Measurements from ENCODE around the gene SORCS1. TPM values are rescaled to one million over a fixed set of nuclear protein-coding genes. Genes with fewer than 3 reads are reported as not detected.

Gene SORCS1
- total and polyA plus RNA-seq, 2 of the 8 experiments (the other 6 are each of a cell fraction or from before 2014, with no cell fraction given): 4.1 to 4.6 TPM

- Histone ChIP-seq H2BK120ac (replicated peaks; ENCODE audit: low read depth, low read length) (no peak overlapping the region), H3K79me2 (ENCODE audit: control insufficient read depth in 1 of 2, insufficient read depth in 2 of 2, low read length in 2 of 2) (no peaks in the 10 kb centered on the region), H3K36me3 (ENCODE audit: control insufficient read depth in 2 of 4, insufficient read depth in 4 of 4, low read length in 3 of 4) (no peaks in the 10 kb centered on the region), H3K27me3 (replicated peaks in 1 of 4; ENCODE audit: control insufficient read depth in 3 of 4, extremely low read depth in 1 of 4, insufficient read depth in 3 of 4, low read length in 3 of 4) (no peaks in the 10 kb centered on the region), H3K18ac (ENCODE audit: extremely low read depth, low read length) (no peak overlapping the region), H3K27ac (ENCODE audit: low read depth, low read length) (no peak overlapping the region), H2BK12ac (ENCODE audit: low read depth, low read length) (peak overlapping the region; percentile 78; the same call in 1 of the 2 replicates), H2AFZ (ENCODE audit: low read length) (no peak overlapping the region), H2BK5ac (ENCODE audit: low read depth, low read length) (peak overlapping the region; percentile 31; the same call in 1 of the 2 replicates), H3K14ac (ENCODE audit: insufficient read length) (no peak overlapping the region), H3K56ac (replicated peaks; ENCODE audit: insufficient read length, low read depth, low read length) (no peak overlapping the region), H4K20me1 (replicated peaks in 1 of 2; ENCODE audit: control insufficient read depth in 1 of 2, insufficient read depth in 2 of 2, low read length in 2 of 2) (no peaks in the 10 kb centered on the region), H2BK15ac (ENCODE audit: low read length) (no peak overlapping the region), H3K9me3 (ENCODE audit: insufficient read depth in 2 of 2, low read depth in 1 of 2, low read length in 1 of 2) (no peaks in the 10 kb centered on the region), H4K5ac (ENCODE audit: insufficient read length, low read depth, low read length) (no peak overlapping the region), H3K4ac (replicated peaks; ENCODE audit: insufficient read length, low read depth, low read length) (no peak overlapping the region), H4K91ac (replicated peaks; ENCODE audit: insufficient read length, low read length) (no peak overlapping the region), H4K8ac (ENCODE audit: extremely low read depth, insufficient read depth, low read length) (no peak overlapping the region), H3K23me2 (ENCODE audit: low read depth, low read length) (no peaks in the 10 kb centered on the region; the same call in 1 of the 2 replicates), H2BK20ac (ENCODE audit: low read length) (peak overlapping the region; percentile 34; the same call in 1 of the 2 replicates), H3K4me1 (replicated peaks in 1 of 4; ENCODE audit: control insufficient read depth in 3 of 4, insufficient read depth in 4 of 4, low read length in 3 of 4) (peaks cover 8 to 10% (median 9%) of the 10 kb centered on the region in 4 experiments), H3K4me3 (ENCODE audit: extremely low read depth in 1 of 4, insufficient read depth in 2 of 4, low read depth in 3 of 4, low read length in 4 of 4) (no peak overlapping the region), H2AK5ac (ENCODE audit: low read depth, low read length) (no peak overlapping the region), H3K79me1 (ENCODE audit: low read depth, low read length) (no peaks in the 10 kb centered on the region), H3K23ac (ENCODE audit: insufficient read length) (no peak overlapping the region), H3K9ac (replicated peaks in 1 of 4; ENCODE audit: extremely low read depth in 1 of 4, low read depth in 3 of 4, low read length in 3 of 4) (no peak overlapping the region), H3K4me2 (ENCODE audit: insufficient read depth in 1 of 2, low read depth in 2 of 2, low read length in 2 of 2) (peak overlapping the region; percentile 46 to 52; a peak in 3 of 4 replicates)
- DNase-seq (ENCODE audit: low read depth in 1 of 2, low spot score in 2 of 2) (peak; percentile 21 to 49), FAIRE-seq (peak; percentile 72)
- POLR2A ChIA-PET (ENCODE audit: partially characterized antibody): no interaction called here
- WGBS, 2 experiments (ENCODE audit: extremely low coverage in 1 of 2, insufficient coverage in 1 of 2, insufficient read length in 1 of 2, insufficient replicate concordance in 2 of 2, low coverage in 1 of 2, low lambda C conversion rate in 2 of 2, missing lambda C conversion rate in 1 of 2): 18% methylated on average over 2 of the region's 2 CpGs; no CpG with 5 or more reads in 1 of the 2 experiments
- CTCF ChIA-PET (ENCODE audit: partially characterized antibody): interaction anchor here (0.7 to 4.4 kb wide), 9 partner anchors 14 to 701 kb away, joined by 3 to 28 read pairs (median 3); no protein-coding TSS in a partner anchor
- TF ChIP-seq HDAC2 (IDR thresholded peaks at IDR 0.05; ENCODE audit: borderline replicate concordance in 1 of 2, low read depth in 2 of 2, low read length in 2 of 2) (peak in 1 of 2 experiments; percentile 88; a peak in 2 of 4 replicates), TBP (IDR thresholded peaks at IDR 0.05; ENCODE audit: low read depth, low read length) (no peak), BCL11A (IDR thresholded peaks at IDR 0.05; ENCODE audit: low read depth in 2 of 2, low read length in 2 of 2) (peak in 1 of 2 experiments; percentile 48), SP1 (IDR thresholded peaks at IDR 0.05; ENCODE audit: low read depth, low read length) (peak; percentile 83), BACH1 (IDR thresholded peaks at IDR 0.05; ENCODE audit: low read length) (no peak), TCF12 (IDR thresholded peaks at IDR 0.05; ENCODE audit: low read depth, low read length) (peak; percentile 59; the same call in 1 of the 2 replicates), TEAD4 (IDR thresholded peaks at IDR 0.05; ENCODE audit: low read depth, low read length) (0 out of 2 replicates have a peak, but pooled peaks have one; percentile 2), EP300 (IDR thresholded peaks at IDR 0.05; ENCODE audit: borderline replicate concordance in 1 of 2, low read depth in 2 of 2, low read length in 2 of 2) (peak in 1 of 2 experiments; percentile 77; a peak in 1 of 3 replicates), NANOG (IDR thresholded peaks at IDR 0.05; ENCODE audit: insufficient read depth, low read depth, low read length, poor library complexity, severe bottlenecking) (peak; percentile 94), RNF2 (IDR thresholded peaks at IDR 0.05; ENCODE audit: borderline replicate concordance, low read depth, low read length, missing control alignments, poor library complexity, severe bottlenecking) (no peak), GABPA (IDR thresholded peaks at IDR 0.05; ENCODE audit: borderline replicate concordance, insufficient read depth, low read length) (no peak)
Observed at GRCh38 chr10:106708506-106708905, 456.0 kb downstream of the SORCS1 start.
